CD14-positive monocyte (primary cell): ENCODE data around the gene IMMT. TPM values are rescaled to one million over a fixed set of nuclear protein-coding genes. Genes with fewer than 3 reads are reported as not detected.

ENCODE experiments used
- DNase-seq, 3 donors: peaks; one replicate each; pipeline ENCODE4 v3.0.0-alpha.2; 2011 to 2022
- H2AFZ ChIP-seq: 2 replicates; pipeline ENCODE4 v1.6.0; 2012; ENCODE audit warnings: mild to moderate bottlenecking, low read depth, low read length, inconsistent platforms; ENCODE audit not compliant: insufficient read depth, poor library complexity, severe bottlenecking
- H3K27ac ChIP-seq, 2 donors: 1 replicate in 1 of 2; 2 replicates in 1 of 2; pipeline ENCODE4 v1.5.1; 2012 to 2013; ENCODE audit warnings: low read length in 2 of 2, control low read depth in 1 of 2, inconsistent platforms in 1 of 2, low read depth in 1 of 2, mild to moderate bottlenecking in 1 of 2
- H3K27me3 ChIP-seq, 2 donors: one replicate each; pipeline versions ENCODE4 v1.6.0 to v1.6.1; 2011 to 2013; ENCODE audit warnings: low read length in 2 of 2; ENCODE audit not compliant: control insufficient read depth in 2 of 2, insufficient read depth in 2 of 2
- H3K36me3 ChIP-seq, 2 donors: replicated peaks in 1 of 2; 1 replicate in 1 of 2; 2 replicates in 1 of 2; pipeline versions ENCODE4 v1.5.1 to v1.6.1; 2012 to 2013; ENCODE audit warnings: low read length in 2 of 2, control low read depth in 1 of 2, inconsistent platforms in 1 of 2, mild to moderate bottlenecking in 1 of 2; ENCODE audit not compliant: insufficient read depth in 2 of 2, control insufficient read depth in 1 of 2
- H3K4me1 ChIP-seq, 2 donors: 1 replicate in 1 of 2; 2 replicates in 1 of 2; pipeline versions ENCODE4 v1.5.1 to v1.6.1; 2012 to 2013; ENCODE audit warnings: low read length in 2 of 2, control low read depth in 1 of 2, inconsistent platforms in 1 of 2, mild to moderate bottlenecking in 1 of 2, moderate library complexity in 1 of 2; ENCODE audit not compliant: insufficient read depth in 2 of 2, control insufficient read depth in 1 of 2
- H3K4me2 ChIP-seq: replicated peaks from 2 replicates; pipeline ENCODE3; 2012; ENCODE audit warnings: low read length, moderate library complexity, mild to moderate bottlenecking; ENCODE audit not compliant: poor library complexity, severe bottlenecking; ENCODE audit errors: extremely low read depth
- H3K4me3 ChIP-seq, 3 experiments: fragments of 200-600 bp in 1 of 3; sonication (generic) in 1 of 3; replicated peaks in 1 of 3; 1 replicate in 2 of 3; 2 replicates in 1 of 3; pipeline ENCODE4 v1.5.1; 2011 to 2013; ENCODE audit warnings: low read length in 3 of 3, mild to moderate bottlenecking in 3 of 3, control low read depth in 2 of 3, low read depth in 2 of 3, inconsistent platforms in 1 of 3, moderate library complexity in 1 of 3
- H3K79me2 ChIP-seq: 2 replicates; pipeline ENCODE4 v1.6.0; 2012; ENCODE audit warnings: mild to moderate bottlenecking, control low read depth, inconsistent platforms, low read length, moderate library complexity; ENCODE audit not compliant: insufficient read depth
- H3K9ac ChIP-seq: 2 replicates; pipeline ENCODE4 v1.6.0; 2017; ENCODE audit warnings: low read length, mild to moderate bottlenecking; ENCODE audit not compliant: insufficient read depth, poor library complexity, severe bottlenecking
- H3K9me3 ChIP-seq, 2 donors: replicated peaks in 1 of 2; 1 replicate in 1 of 2; 2 replicates in 1 of 2; pipeline versions ENCODE4 v1.5.1 to v1.6.1; 2012 to 2013; ENCODE audit warnings: low read length in 2 of 2, control low read depth in 1 of 2; ENCODE audit not compliant: control insufficient read depth in 1 of 2, insufficient read depth in 1 of 2
- H4K20me1 ChIP-seq: 2 replicates; pipeline ENCODE4 v1.6.0; 2012; ENCODE audit warnings: mild to moderate bottlenecking, low read length, control low read depth, moderate library complexity; ENCODE audit not compliant: insufficient read depth
- H3K27ac Mint-ChIP-seq, 7 donors: one replicate each; pipeline ENCODE4 v1.8.0; 2020; ENCODE audit warnings: mild to moderate bottlenecking in 7 of 7, mixed read lengths in 7 of 7, moderate library complexity in 6 of 7, inconsistent platforms in 2 of 7
- H3K27me3 Mint-ChIP-seq, 3 donors: one replicate each; pipeline ENCODE4 v1.8.0; 2021 to 2022; ENCODE audit warnings: low read depth in 3 of 3, mild to moderate bottlenecking in 3 of 3, mixed read lengths in 3 of 3, moderate library complexity in 3 of 3, inconsistent platforms in 1 of 3
- H3K36me3 Mint-ChIP-seq, 2 donors: one replicate each; pipeline ENCODE4 v1.8.0; 2020; ENCODE audit warnings: mixed read lengths in 2 of 2, inconsistent platforms in 1 of 2, mild to moderate bottlenecking in 1 of 2
- H3K4me1 Mint-ChIP-seq: one replicate; pipeline ENCODE4 v1.8.0; 2020; ENCODE audit warnings: mild to moderate bottlenecking, mixed read lengths
- H3K4me3 Mint-ChIP-seq, 2 donors: one replicate each; pipeline ENCODE4 v1.8.0; 2020; ENCODE audit warnings: mild to moderate bottlenecking in 2 of 2, mixed read lengths in 2 of 2, moderate library complexity in 1 of 2
- H3K9me3 Mint-ChIP-seq, 7 donors: one replicate each; pipeline ENCODE4 v1.8.0; 2020 to 2022; ENCODE audit warnings: mixed read lengths in 7 of 7, mild to moderate bottlenecking in 6 of 7, moderate library complexity in 6 of 7, inconsistent platforms in 2 of 7
- WGBS: methylation state at CpG from one replicate; pipeline ENCODE4 v1.1.5; 2013; ENCODE audit warnings: missing lambda C conversion rate; ENCODE audit not compliant: insufficient coverage; 5-methylcytosine and 5-hydroxymethylcytosine counted together
- intact Hi-C, 2 donors: fragments of 100-400 bp; cut with micrococcal nuclease; formaldehyde crosslinking; loops; one replicate each; pipeline versions ENCODE4 v1.15.0 to v1.15.1; 2023
- polyA plus RNA-seq, 3 donors: library from polyadenylated mRNA; depleted of rRNA in 1 of 3; unstranded in 2 of 3; stranded (reverse) in 1 of 3; fragments of 300-500 nt in 2 of 3; fragments of >200 nt in 1 of 3; fragmentation: Illumina TruSeq in 2 of 3; gene quantifications; 1 replicate in 2 of 3; 2 replicates in 1 of 3; pipeline ENCODE4 v1.2.3, GENCODE V29; 2012 to 2021
- TF ChIP-seq, protein P1 (sequence below): fragments of 200-600 bp; IDR thresholded peaks from one replicate; pipeline ENCODE4 v1.8.0; 2022; ENCODE audit warnings: antibody characterized with exemption, mild to moderate bottlenecking

Gene IMMT
- polyA plus RNA-seq, 3 donors, result 24.3 to 54.0 (median 41.2) TPM

DNA sequence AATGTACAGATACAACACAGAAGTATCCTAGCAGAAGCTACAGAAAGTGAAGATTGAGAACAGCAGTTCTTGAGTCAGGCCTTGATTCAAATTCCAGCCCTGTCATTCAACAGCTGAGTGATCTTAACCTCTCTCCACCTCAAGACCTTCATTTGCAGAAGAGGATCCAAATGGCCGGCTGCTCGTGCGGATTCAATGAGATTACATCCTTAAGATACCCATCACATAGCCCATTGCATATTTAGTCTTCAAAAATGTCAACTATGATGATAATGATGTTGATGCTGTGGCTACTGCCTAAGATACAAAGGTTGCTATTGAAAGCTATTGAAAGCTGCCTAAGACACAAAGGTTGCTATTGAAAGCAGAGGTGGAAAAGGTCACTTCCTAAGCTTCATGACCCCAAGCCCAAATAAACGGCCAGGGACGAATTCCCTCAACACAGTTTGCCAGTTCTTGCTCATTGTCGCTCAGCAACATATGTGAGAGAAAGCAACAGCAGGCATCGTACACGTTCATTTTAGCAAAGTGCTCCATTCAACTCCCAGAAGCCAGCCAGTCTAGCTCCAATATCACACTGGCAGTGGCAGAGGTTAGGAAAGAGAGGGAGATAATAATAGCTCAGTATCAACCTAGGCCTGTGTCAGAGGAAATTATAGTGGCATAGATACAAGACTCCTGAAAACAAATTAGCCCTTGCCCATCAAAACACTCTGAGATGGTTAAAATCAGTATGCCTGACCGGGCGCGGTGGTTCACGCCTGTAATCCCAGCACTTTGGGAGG, 40.1 kb upstream of the IMMT start:
- peaks cover 4% of the 10 kb centered on the region for H3K4me1 Mint-ChIP-seq
- H3K27ac Mint-ChIP-seq, result no peak overlapping the region
- 100% methylated on average over 1 of the region's 12 CpGs for WGBS
- TF ChIP-seq, protein P1, sequence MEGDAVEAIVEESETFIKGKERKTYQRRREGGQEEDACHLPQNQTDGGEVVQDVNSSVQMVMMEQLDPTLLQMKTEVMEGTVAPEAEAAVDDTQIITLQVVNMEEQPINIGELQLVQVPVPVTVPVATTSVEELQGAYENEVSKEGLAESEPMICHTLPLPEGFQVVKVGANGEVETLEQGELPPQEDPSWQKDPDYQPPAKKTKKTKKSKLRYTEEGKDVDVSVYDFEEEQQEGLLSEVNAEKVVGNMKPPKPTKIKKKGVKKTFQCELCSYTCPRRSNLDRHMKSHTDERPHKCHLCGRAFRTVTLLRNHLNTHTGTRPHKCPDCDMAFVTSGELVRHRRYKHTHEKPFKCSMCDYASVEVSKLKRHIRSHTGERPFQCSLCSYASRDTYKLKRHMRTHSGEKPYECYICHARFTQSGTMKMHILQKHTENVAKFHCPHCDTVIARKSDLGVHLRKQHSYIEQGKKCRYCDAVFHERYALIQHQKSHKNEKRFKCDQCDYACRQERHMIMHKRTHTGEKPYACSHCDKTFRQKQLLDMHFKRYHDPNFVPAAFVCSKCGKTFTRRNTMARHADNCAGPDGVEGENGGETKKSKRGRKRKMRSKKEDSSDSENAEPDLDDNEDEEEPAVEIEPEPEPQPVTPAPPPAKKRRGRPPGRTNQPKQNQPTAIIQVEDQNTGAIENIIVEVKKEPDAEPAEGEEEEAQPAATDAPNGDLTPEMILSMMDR, result no peak
- Histone ChIP-seq H3K9me3 (no peaks in the 10 kb centered on the region), H3K79me2 (no peaks in the 10 kb centered on the region), H3K36me3 (no peaks in the 10 kb centered on the region), H3K9ac (no peak overlapping the region), H2AFZ (no peak overlapping the region), H4K20me1 (no peaks in the 10 kb centered on the region), H3K4me2 (no peak overlapping the region), H3K27ac (no peak overlapping the region), H3K4me3 (no peak overlapping the region), H3K4me1 (no peaks in the 10 kb centered on the region), H3K27me3 (no peaks in the 10 kb centered on the region)
- H3K27me3 Mint-ChIP-seq, result peaks cover 6 to 12% (median 10%) of the 10 kb centered on the region in 3 donors
- H3K36me3 Mint-ChIP-seq, result no peaks in the 10 kb centered on the region
- no peak overlapping the region for H3K4me3 Mint-ChIP-seq
- intact Hi-C loops, result no loop called here
- DNase-seq, result no peak
- H3K9me3 Mint-ChIP-seq, result peaks cover 0 to 2% (median 0%) of the 10 kb centered on the region in 7 donors

DNA sequence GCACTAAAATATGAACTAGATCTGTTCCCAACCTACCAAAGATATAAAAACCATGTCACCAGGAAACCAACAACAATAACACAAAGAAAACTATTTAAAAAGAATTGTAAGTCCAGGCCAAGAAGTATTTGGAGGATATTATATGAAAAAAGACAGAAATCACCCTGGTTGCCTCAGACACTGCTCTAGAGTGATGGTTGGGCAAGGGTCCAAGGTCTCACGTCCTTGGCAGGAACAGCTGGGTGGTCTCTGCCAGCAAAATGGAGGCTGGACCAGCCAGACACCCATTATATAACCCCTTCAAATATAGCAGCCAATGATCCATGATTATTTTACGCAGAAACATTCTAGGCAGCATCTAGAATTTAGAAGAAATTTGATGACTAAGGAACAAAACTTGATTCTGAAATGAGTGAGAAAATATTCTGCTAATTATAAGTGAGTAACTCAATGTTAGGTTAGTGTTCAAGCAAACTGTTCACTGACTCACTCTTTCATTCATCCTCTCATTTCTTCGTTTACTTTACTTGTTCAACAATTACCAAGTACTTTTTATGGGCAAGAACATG, 39.4 kb upstream of the IMMT start:
- no peaks in the 10 kb centered on the region for H3K79me2 ChIP-seq
- no peak overlapping the region for H2AFZ ChIP-seq
- H4K20me1 ChIP-seq, result no peaks in the 10 kb centered on the region
- H3K27me3 ChIP-seq, result no peaks in the 10 kb centered on the region
- no peak overlapping the region for H3K27ac Mint-ChIP-seq
- H3K4me2 ChIP-seq, result no peak overlapping the region
- no peaks in the 10 kb centered on the region for H3K9me3 ChIP-seq
- TF ChIP-seq, protein P1, result no peak
- no peaks in the 10 kb centered on the region for H3K36me3 Mint-ChIP-seq
- no peaks in the 10 kb centered on the region for H3K36me3 ChIP-seq
- no peak for DNase-seq
- H3K9me3 Mint-ChIP-seq, result peaks cover 0 to 2% (median 0%) of the 10 kb centered on the region in 7 donors
- peaks cover 3 to 10% (median 10%) of the 10 kb centered on the region in 3 donors for H3K27me3 Mint-ChIP-seq
- intact Hi-C loops, result no loop called here
- H3K4me3 ChIP-seq, result no peak overlapping the region
- no peak overlapping the region for H3K9ac ChIP-seq
- H3K4me3 Mint-ChIP-seq, result no peak overlapping the region
- H3K4me1 ChIP-seq, result no peaks in the 10 kb centered on the region
- H3K4me1 Mint-ChIP-seq, result peaks cover 4% of the 10 kb centered on the region
- no peak overlapping the region for H3K27ac ChIP-seq
- 60% methylated on average over 1 of the region's 3 CpGs for WGBS
